ENCODE measurements around the gene MLXIP.

Gene MLXIP

GRCh38 chr12:122140467-122141257 is 62.1 kb downstream of the MLXIP start:
- Histone ChIP-seq H3K9me3 (replicated peaks in 1 of 11) (no peaks in the 10 kb centered on the region), H3K4me2 (no peak overlapping the region), H3K4me1 (peaks cover 0 to 23% (median 8%) of the 10 kb centered on the region in 10 experiments; a peak in 11 of 20 replicates), H3K36me3 (peaks cover 92 to 99% (median 97%) of the 10 kb centered on the region in 11 experiments), H3K4me3 (no peak overlapping the region), H3K27me3 (no peaks in the 10 kb centered on the region), H3K27ac (no peak overlapping the region), H4K20me1 (peaks cover 37 to 90% (median 71%) of the 10 kb centered on the region in 11 experiments; a peak in 19 of 22 replicates), H3K9ac (peak overlapping the region in 1 of 11 experiments; percentile 29; a peak in 2 of 22 replicates)
- no peak for TF ChIP-seq Cebpa-rat (IDR thresholded peaks at IDR 0.05)

GRCh38 chr12:122141911-122142725 is 63.6 kb downstream of the MLXIP start:
- Histone ChIP-seq H3K4me3 (no peak overlapping the region), H3K27ac (peak overlapping the region in 1 of 11 experiments; percentile 18; a peak in 2 of 22 replicates)

GRCh38 chr12:122142857-122143256 is 64.3 kb downstream of the MLXIP start:
- Histone ChIP-seq H3K9ac (peak overlapping the region in 2 of 11 experiments; percentile 46 to 47; a peak in 2 of 22 replicates), H3K4me1 (peaks cover 0 to 23% (median 8%) of the 10 kb centered on the region in 10 experiments; a peak in 11 of 20 replicates), H3K9me3 (replicated peaks in 1 of 11) (no peaks in the 10 kb centered on the region), H3K27me3 (no peaks in the 10 kb centered on the region), H3K4me2 (0 out of 22 replicates have a peak overlapping the region, but pooled peaks of 1 of the 11 experiments have one; percentile 7), H3K4me3 (no peak overlapping the region), H3K36me3 (peaks cover 70 to 84% (median 75%) of the 10 kb centered on the region in 11 experiments), H4K20me1 (peaks cover 40 to 95% (median 78%) of the 10 kb centered on the region in 11 experiments; a peak in 19 of 22 replicates), H3K27ac (no peak overlapping the region)
- TF ChIP-seq Cebpa-rat (IDR thresholded peaks at IDR 0.05), result no peak

More at GRCh38 chr12:122141911-122142725, 63.6 kb downstream of the MLXIP start:
- Histone ChIP-seq H3K4me1 (peaks cover 0 to 23% (median 8%) of the 10 kb centered on the region in 10 experiments; a peak in 11 of 20 replicates), H3K9ac (peak overlapping the region in 6 of 11 experiments; percentile 13 to 47 (median 24); a peak in 6 of 22 replicates), H3K27me3 (no peaks in the 10 kb centered on the region), H3K4me2 (peak overlapping the region in 4 of 11 experiments; percentile 7 to 25 (median 20); a peak in 2 of 22 replicates), H3K36me3 (peaks cover 78 to 91% (median 83%) of the 10 kb centered on the region in 11 experiments), H3K9me3 (replicated peaks in 1 of 11) (no peaks in the 10 kb centered on the region), H4K20me1 (peaks cover 43 to 95% (median 80%) of the 10 kb centered on the region in 11 experiments; a peak in 19 of 22 replicates)
- no peak for TF ChIP-seq Cebpa-rat (IDR thresholded peaks at IDR 0.05)

GRCh38 chr12:122144885-122145284 is 66.3 kb downstream of the MLXIP start:
- TF ChIP-seq Cebpa-rat (IDR thresholded peaks at IDR 0.05), result no peak
- H3K9ac ChIP-seq, result no peak overlapping the region
- no peak overlapping the region for H3K4me3 ChIP-seq
- H3K36me3 ChIP-seq, result peaks cover 50 to 64% (median 55%) of the 10 kb centered on the region in 11 experiments
- H3K27me3 ChIP-seq, result no peaks in the 10 kb centered on the region
- no peak overlapping the region for H3K27ac ChIP-seq
- H3K9me3 ChIP-seq (replicated peaks in 1 of 11), result no peaks in the 10 kb centered on the region
- no peak overlapping the region for H3K4me2 ChIP-seq
- H3K4me1 ChIP-seq, result peaks cover 0 to 23% (median 8%) of the 10 kb centered on the region in 10 experiments; a peak in 11 of 20 replicates
- H4K20me1 ChIP-seq, result peaks cover 39 to 86% (median 69%) of the 10 kb centered on the region in 11 experiments; a peak in 20 of 22 replicates

GRCh38 chr12:122145505-122146330 is 67.2 kb downstream of the MLXIP start:
- no peak for TF ChIP-seq Cebpa-rat (IDR thresholded peaks at IDR 0.05)
- Histone ChIP-seq H3K9ac (no peak overlapping the region), H3K4me1 (peaks cover 0 to 27% (median 8%) of the 10 kb centered on the region in 10 experiments; a peak in 11 of 20 replicates), H3K9me3 (replicated peaks in 1 of 11) (no peaks in the 10 kb centered on the region), H3K4me2 (no peak overlapping the region), H3K4me3 (no peak overlapping the region), H4K20me1 (peaks cover 39 to 80% (median 66%) of the 10 kb centered on the region in 11 experiments; a peak in 20 of 22 replicates), H3K27me3 (no peaks in the 10 kb centered on the region), H3K27ac (no peak overlapping the region), H3K36me3 (peaks cover 42 to 55% (median 47%) of the 10 kb centered on the region in 11 experiments)

- Histone ChIP-seq H3K9ac (peak overlapping the region in 1 of 11 experiments; percentile 14; a peak in 1 of 22 replicates), H3K27ac (no peak overlapping the region), H3K9me3 (replicated peaks in 1 of 11) (no peaks in the 10 kb centered on the region), H3K4me3 (no peak overlapping the region), H3K4me2 (no peak overlapping the region), H3K4me1 (peaks cover 0 to 15% (median 3%) of the 10 kb centered on the region in 10 experiments; a peak in 7 of 20 replicates), H3K27me3 (no peaks in the 10 kb centered on the region), H3K36me3 (peaks cover 22 to 35% (median 27%) of the 10 kb centered on the region in 11 experiments), H4K20me1 (peaks cover 25 to 62% (median 46%) of the 10 kb centered on the region in 11 experiments; a peak in 19 of 22 replicates)
- TF ChIP-seq Cebpa-rat (IDR thresholded peaks at IDR 0.05), result no peak
These were observed 69.1 kb downstream of the MLXIP start for GRCh38 chr12:122147514-122148290.

- Histone ChIP-seq H3K27ac (no peak overlapping the region), H3K36me3 (peaks cover 13 to 26% (median 17%) of the 10 kb centered on the region in 11 experiments; a peak in 21 of 22 replicates), H3K4me1 (peaks cover 0 to 12% (median 8%) of the 10 kb centered on the region in 10 experiments; a peak in 9 of 20 replicates), H4K20me1 (peaks cover 18 to 56% (median 37%) of the 10 kb centered on the region in 11 experiments; a peak in 18 of 22 replicates), H3K9me3 (replicated peaks in 1 of 11) (no peaks in the 10 kb centered on the region), H3K27me3 (no peaks in the 10 kb centered on the region), H3K9ac (no peak overlapping the region), H3K4me2 (no peak overlapping the region), H3K4me3 (no peak overlapping the region)
- TF ChIP-seq Cebpa-rat (IDR thresholded peaks at IDR 0.05), result no peak
These were observed 70.1 kb downstream of the MLXIP start for GRCh38 chr12:122148657-122149056.
